Measurements from ENCODE around the gene TRIM26.

TRIM26 gene

GRCh38 chr6:30155520-30156261 lies 57.5 kb downstream of the TRIM26 start:
- Histone ChIP-seq H3K79me2 (ENCODE audit: insufficient read depth, low read length) (no peaks in the 10 kb centered on the region), H3K4me3 (ENCODE audit: low read depth in 1 of 2, low read length in 2 of 2) (no peak overlapping the region), H3K9ac (ENCODE audit: low read depth, low read length) (no peak overlapping the region), H4K20me1 (ENCODE audit: insufficient read depth, low read length) (peaks cover 2% of the 10 kb centered on the region; the same call in 1 of the 2 replicates), H3K4me2 (ENCODE audit: insufficient read depth, low read length) (no peak overlapping the region), H2AFZ (ENCODE audit: low read depth, low read length) (no peak overlapping the region), H3K27me3 (ENCODE audit: insufficient read depth, low read length, poor library complexity) (peaks cover 23% of the 10 kb centered on the region), H3K9me3 (ENCODE audit: insufficient read depth, low read length, severe bottlenecking) (no peaks in the 10 kb centered on the region), H3K4me1 (ENCODE audit: insufficient read depth, low read length) (no peaks in the 10 kb centered on the region), H3K27ac (ENCODE audit: low read length) (no peak overlapping the region), H3K36me3 (ENCODE audit: insufficient read depth, low read length) (no peaks in the 10 kb centered on the region)
- ATAC-seq (ENCODE audit: insufficient read depth, low read depth) (no peak), DNase-seq (no peak)
- TF ChIP-seq CTCF (IDR thresholded peaks at IDR 0.05; ENCODE audit: borderline replicate concordance, extremely low read depth, low read length, poor library complexity, severe bottlenecking) (no peak), EZH2 (IDR thresholded peaks at IDR 0.05; ENCODE audit: borderline replicate concordance, low read depth, low read length, severe bottlenecking) (no peak)

GRCh38 chr6:30154709-30155519 lies 58.3 kb downstream of the TRIM26 start:
- H3K79me2 ChIP-seq (ENCODE audit: insufficient read depth, low read length): no peaks in the 10 kb centered on the region
- no peak for ATAC-seq (ENCODE audit: insufficient read depth, low read depth)
- H3K36me3 ChIP-seq (ENCODE audit: insufficient read depth, low read length): no peaks in the 10 kb centered on the region
- DNase-seq: no peak
- no peaks in the 10 kb centered on the region for H3K9me3 ChIP-seq (ENCODE audit: insufficient read depth, low read length, severe bottlenecking)
- H2AFZ ChIP-seq (ENCODE audit: low read depth, low read length): no peak overlapping the region
- H3K4me2 ChIP-seq (ENCODE audit: insufficient read depth, low read length): no peak overlapping the region
- no peaks in the 10 kb centered on the region for H3K4me1 ChIP-seq (ENCODE audit: insufficient read depth, low read length)
- TF ChIP-seq EZH2 (IDR thresholded peaks at IDR 0.05; ENCODE audit: borderline replicate concordance, low read depth, low read length, severe bottlenecking): no peak
- no peak for TF ChIP-seq CTCF (IDR thresholded peaks at IDR 0.05; ENCODE audit: borderline replicate concordance, extremely low read depth, low read length, poor library complexity, severe bottlenecking)
- no peak overlapping the region for H3K27ac ChIP-seq (ENCODE audit: low read length)
- H3K4me3 ChIP-seq (ENCODE audit: low read depth in 1 of 2, low read length in 2 of 2): no peak overlapping the region
- H3K27me3 ChIP-seq (ENCODE audit: insufficient read depth, low read length, poor library complexity): peaks cover 28% of the 10 kb centered on the region
- no peak overlapping the region for H3K9ac ChIP-seq (ENCODE audit: low read depth, low read length)
- H4K20me1 ChIP-seq (ENCODE audit: insufficient read depth, low read length): peaks cover 2% of the 10 kb centered on the region; the same call in 1 of the 2 replicates

- Histone ChIP-seq H3K27ac (ENCODE audit: low read length) (no peak overlapping the region), H3K4me2 (ENCODE audit: insufficient read depth, low read length) (no peak overlapping the region), H3K9me3 (ENCODE audit: insufficient read depth, low read length, severe bottlenecking) (no peaks in the 10 kb centered on the region), H3K79me2 (ENCODE audit: insufficient read depth, low read length) (no peaks in the 10 kb centered on the region), H3K27me3 (ENCODE audit: insufficient read depth, low read length, poor library complexity) (peaks cover 27% of the 10 kb centered on the region), H2AFZ (ENCODE audit: low read depth, low read length) (no peak overlapping the region), H4K20me1 (ENCODE audit: insufficient read depth, low read length) (peaks cover 2% of the 10 kb centered on the region; the same call in 1 of the 2 replicates), H3K4me3 (ENCODE audit: low read depth in 1 of 2, low read length in 2 of 2) (no peak overlapping the region), H3K36me3 (ENCODE audit: insufficient read depth, low read length) (no peaks in the 10 kb centered on the region), H3K4me1 (ENCODE audit: insufficient read depth, low read length) (no peaks in the 10 kb centered on the region), H3K9ac (ENCODE audit: low read depth, low read length) (no peak overlapping the region)
- no peak for DNase-seq
- no peak for ATAC-seq (ENCODE audit: insufficient read depth, low read depth)
- TF ChIP-seq EZH2 (IDR thresholded peaks at IDR 0.05; ENCODE audit: borderline replicate concordance, low read depth, low read length, severe bottlenecking) (no peak), CTCF (IDR thresholded peaks at IDR 0.05; ENCODE audit: borderline replicate concordance, extremely low read depth, low read length, poor library complexity, severe bottlenecking) (no peak)
Observed at GRCh38 chr6:30154061-30154460, 59.1 kb downstream of the TRIM26 start.

Data from DND-41 (cell line).